Measurements from ENCODE around the gene FNDC10.
"Not testable (repeated sequence)": the region's sequence is repeated elsewhere in the genome, so short reads cannot be mapped to it uniquely, and the experiment has no call there.

FNDC10 gene

DNA sequence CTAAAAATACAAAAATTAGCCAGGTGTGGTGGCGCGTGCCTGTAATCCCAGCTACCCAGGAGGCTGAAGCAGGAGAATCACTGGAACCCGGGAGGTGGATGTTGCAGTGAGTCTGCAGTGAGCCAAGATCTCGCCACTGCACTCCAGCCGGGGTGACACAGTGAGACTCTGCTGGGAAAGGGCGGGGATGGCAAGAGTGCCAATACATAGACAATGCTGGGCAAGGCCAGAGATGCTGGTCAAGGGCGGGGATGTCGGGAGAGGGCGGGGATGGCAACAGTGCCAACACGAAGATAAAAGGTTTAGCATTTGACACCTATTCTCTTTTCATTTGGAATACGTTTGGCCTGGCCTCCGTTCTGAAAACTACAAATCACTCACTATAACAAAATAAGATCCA lies 36.2 kb downstream of the FNDC10 start:
- no peak for DNase-seq

- DNase-seq: no peak
These were observed 37.3 kb downstream of the FNDC10 start for GRCh38 chr1:1562556-1563195.

GRCh38 chr1:1561801-1562470 lies 38.0 kb downstream of the FNDC10 start:
- no peak for DNase-seq

GRCh38 chr1:1560178-1560577 lies 39.8 kb downstream of the FNDC10 start:
- no peak for DNase-seq

GRCh38 chr1:1559066-1559465 lies 40.9 kb downstream of the FNDC10 start:
- no peak for DNase-seq

DNA sequence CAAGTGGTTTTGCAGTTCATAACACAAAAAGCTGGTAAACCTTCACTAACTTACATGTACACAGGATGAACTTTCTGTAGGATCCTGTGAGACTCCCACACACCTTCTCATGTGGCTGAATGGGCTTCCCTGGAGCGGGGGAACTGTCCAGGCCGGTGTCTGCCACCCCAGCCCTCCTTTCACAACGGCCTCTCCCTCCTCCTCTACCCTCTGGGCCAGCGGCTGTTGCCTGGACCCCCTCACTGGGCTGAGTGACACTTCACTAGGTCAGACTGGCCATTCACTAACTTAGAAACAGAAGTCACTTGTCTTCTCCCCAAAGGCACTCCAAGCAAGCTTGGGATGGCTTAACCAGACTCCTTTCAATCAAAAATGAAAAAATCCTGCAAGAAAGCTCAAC lies 41.3 kb downstream of the FNDC10 start:
- DNase-seq: no peak

GRCh38 chr1:1557688-1558087 lies 42.2 kb downstream of the FNDC10 start:
- DNase-seq: not testable (repeated sequence)

DNA sequence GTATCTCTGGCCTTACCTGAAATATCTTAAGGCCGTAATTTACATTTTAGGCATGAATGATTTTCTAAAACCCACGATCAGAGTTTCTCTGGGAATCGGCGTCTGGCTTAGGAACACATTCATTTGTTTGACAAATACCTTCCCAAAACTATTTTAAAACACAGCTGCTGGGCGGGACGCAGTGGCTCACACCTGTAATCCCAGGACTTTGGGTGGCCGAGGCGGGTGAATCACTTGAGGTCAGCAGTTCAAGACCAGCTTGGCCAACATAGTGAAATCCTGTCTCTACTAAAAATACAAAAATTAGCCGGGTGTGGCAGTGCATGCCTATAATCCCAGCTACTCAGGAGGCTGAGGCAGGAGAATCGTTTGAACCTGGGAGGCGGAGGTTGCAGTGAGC lies 43.0 kb downstream of the FNDC10 start:
- DNase-seq: not testable (repeated sequence)

DNA sequence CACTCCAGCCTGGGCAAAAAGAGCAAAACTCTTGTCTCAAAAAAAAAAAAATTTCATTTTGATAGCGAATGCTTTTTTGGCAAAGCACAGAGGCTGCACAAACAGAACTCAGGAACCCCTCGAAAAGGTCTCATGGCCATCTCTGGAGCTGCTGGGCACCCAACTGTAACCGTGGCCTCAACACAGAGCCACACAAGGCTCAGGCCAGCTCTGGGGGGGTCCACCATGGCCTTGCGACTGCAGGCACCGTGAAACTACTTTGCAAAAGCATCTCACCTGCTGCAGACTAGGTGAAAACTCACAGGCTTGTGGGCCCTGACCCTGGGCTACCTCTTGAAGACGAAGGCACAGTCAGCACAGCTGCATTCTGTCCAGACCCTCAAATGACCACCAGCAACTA lies 43.4 kb downstream of the FNDC10 start:
- DNase-seq: no peak

DNA sequence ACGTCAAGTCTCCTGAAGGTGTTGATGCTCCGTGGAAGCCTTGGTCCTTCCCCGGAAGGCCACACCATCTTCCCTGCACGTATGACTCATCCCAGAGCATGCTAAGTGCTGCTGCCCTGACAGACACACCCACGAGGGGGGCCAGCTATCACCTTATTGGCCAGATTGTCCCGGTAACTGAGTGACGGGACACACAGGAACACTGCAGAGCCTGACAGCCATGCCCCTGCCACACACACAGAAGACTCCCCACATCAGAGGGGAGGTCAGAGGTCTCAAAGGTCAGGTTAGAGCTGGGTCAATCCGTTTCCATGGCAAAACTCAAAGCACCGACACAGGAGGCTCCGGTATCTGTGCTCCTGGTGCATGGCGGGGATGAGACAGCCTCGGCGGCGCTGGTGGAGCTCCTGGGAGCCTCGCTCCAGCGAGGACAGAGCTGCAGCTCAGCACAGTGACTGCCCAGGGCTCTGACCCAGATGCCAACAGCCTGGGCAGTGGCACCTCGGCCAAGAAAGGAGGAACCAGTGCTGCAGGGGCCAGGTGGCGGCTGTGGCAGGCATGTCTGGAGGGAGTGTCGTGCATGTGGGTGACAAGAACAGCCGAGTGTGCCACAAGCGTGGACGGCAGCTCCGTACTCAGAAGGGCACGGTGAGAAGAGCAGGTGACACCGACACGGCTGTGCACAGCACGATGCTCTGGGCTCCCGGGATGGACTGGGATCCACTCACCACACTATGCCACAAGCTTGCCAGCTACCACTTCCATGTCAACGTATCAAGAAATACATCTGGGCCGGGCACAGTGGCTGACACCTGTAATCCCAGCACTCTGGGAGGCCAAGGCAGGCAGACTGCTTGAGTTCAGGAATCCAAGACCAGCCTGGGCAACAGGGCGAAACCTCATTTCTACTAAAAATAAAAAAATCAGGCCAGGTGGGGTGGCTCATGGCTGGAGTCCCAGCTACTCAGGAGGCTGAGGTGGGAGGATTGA lies 44.7 kb downstream of the FNDC10 start:
- DNase-seq: no peak

GRCh38 chr1:1554550-1554925 lies 45.4 kb downstream of the FNDC10 start:
- DNase-seq: no peak

DNA sequence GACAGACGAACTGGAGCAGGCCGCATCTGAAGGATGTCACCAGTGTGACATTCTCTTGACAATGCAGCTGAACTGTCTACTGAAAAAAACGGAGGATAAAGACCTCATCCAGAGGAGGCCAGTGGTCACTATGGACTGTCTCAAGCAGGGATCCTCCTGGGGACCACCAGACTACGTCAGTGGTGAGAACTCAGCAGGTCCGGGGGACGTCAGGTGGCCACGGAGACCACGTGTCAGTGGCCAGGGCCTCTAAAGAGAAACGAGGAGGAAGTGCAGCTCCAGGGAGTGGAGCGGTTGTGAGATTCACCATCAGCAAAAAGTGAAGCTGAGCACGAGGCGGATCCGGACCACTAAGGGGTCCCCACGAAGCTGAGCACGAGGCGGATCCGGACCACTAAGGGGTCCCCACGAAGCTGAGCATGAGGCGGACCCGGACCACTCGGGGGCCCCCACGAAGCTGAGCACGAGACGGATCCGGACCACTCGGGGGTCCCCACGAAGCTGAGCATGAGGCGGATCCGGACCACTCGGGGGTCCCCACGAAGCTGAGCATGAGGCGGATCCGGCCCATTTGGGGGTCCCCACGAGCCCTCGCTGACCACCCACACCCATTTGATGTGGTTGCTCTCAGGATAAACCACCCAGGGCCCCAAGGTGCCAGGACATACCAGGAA lies 46.0 kb downstream of the FNDC10 start:
- DNase-seq: no peak

DNA sequence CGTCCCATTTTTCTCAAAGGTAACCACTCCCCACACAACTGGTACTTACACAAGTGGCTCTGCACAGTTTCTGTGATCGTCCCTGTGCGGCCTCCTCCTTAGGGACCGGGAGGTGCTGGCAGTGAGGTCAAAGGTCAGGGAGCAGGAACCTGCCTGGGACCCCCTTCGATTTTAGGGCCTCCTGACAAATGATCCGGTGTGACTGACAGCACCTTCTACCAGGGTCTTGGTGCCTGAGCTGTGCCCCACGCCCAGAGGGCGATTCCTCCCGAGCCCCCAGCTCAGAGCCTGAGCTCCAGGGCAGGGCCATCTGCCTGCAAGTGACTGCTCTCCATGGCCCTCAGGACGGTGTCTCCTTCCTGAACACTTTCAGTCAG lies 47.7 kb downstream of the FNDC10 start:
- no peak for DNase-seq

DNA sequence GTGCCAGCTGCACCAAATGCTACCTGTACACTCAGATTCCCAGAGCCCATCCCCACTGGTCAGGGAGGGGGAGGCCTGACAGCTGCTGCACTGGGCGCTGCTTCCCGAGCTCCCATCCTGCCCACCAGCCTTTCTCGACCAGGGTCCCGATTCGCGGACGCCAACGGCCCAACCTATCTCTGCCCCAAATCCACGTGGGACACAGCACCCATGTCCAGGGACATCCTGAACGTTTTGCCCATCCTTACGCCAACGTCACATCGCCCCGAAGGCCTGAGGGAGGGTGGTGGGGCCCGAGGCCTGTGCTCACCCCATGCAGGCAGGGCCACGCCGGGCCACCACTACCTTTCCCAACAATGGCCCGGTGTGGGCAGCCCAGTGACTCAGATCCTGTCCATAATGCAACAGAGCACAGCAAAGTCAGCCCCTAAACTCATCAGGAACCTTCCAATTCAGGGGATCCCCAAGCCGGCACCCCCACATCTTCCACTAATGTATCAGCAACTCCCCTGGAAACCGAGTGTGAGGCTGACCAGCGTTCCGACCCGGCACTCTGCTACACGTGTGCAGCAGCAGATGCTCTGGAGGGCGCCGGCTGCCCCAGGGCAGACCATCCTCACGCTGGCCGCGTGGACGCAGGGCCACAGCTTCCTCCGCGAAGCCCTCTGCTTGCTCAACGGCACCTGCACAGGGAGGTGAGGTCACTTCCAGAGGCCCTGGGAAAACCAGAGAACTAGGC lies 48.2 kb downstream of the FNDC10 start:
- DNase-seq: no peak

DNA sequence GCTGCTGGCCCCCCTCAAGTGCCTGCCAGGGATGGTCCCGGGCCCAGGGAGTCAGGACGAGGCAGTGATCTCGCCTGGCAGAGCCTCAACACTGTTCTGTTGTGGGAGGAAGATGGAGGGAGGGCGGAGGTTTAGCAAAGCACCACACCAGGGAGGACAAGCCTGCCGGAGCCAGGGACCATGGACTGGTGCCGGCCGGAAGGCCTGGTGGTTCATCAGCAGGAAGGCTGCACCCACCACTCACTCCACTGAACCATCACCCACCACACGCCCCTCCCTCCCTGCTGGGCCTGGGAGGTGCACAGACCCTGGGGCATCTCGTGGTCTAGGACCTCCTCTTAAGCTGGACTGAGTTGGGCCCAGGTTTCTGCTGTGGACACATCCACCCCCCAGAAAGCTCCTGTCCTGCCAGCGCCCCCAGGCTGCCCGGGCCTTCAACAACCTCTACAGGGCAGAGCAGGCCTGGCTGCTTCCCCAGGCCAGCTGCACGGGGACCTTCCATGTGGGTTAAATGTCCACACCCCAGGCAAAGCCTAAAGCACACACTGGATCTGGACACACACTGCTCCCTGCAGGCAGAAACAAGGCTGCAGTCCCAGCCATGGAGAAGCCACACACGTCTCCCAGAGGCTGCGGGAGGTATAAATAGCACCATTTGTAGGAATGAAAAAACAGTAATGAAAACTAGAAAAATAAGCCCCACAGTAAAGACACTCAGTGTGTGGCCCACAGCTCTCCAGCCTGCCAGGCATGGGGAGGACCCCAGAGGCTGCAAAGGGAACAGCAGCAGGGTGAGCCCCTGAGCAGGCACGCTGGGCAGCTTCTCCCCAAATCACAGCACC lies 49.1 kb downstream of the FNDC10 start:
- no peak for DNase-seq

- no peak for DNase-seq
These were observed 49.8 kb downstream of the FNDC10 start for GRCh38 chr1:1550087-1550486.

- DNase-seq: no peak
These were observed 51.3 kb downstream of the FNDC10 start for GRCh38 chr1:1548591-1548990.
